ENCODE results near the gene BABAM2.
"Not testable (repeated sequence)": the region's sequence is repeated elsewhere in the genome, so short reads cannot be mapped to it uniquely, and the experiment has no call there.

DNA sequence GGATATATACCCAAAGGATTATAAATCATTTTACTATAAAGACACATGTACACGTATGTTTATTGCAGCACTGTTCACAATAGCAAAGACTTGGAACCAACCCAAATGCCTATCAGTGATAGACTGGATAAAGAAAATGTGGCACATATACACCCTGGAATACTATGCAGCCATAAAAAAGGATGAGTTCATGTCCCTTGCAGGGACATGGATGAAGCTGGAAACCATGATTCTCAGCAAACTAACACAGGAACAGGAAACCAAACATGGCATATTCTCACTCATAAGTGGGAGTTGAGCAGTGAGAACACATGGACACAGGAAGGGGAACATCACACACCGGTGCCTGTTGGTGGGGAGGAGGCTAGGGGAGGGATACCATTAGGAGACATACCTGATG lies 135.7 kb downstream of the BABAM2 start:
- not testable (repeated sequence) for TF ChIP-seq EP300 (IDR thresholded peaks at IDR 0.05); CTCF (IDR thresholded peaks at IDR 0.05); POLR2AphosphoS5 (IDR thresholded peaks at IDR 0.05); POLR2A (IDR thresholded peaks at IDR 0.05; ENCODE audit: low read depth)

All from esophagus muscularis mucosa (tissue), 4 donors.